ENCODE results near the gene ACER2. TPM values are rescaled to one million over a fixed set of nuclear protein-coding genes. Genes with fewer than 3 reads are reported as not detected.
"Not testable (repeated sequence)": the region's sequence is repeated elsewhere in the genome, so short reads cannot be mapped to it uniquely, and the experiment has no call there.

The ACER2 gene
- total RNA-seq, 4 donors from 2014 or later: 1.7 to 4.8 (median 2.4) TPM

- H3K4me1 ChIP-seq: peaks cover 10% of the 10 kb centered on the region in 2 donors
- H3K36me3 ChIP-seq: no peaks in the 10 kb centered on the region
- DNase-seq (peak; percentile 32 to 63), ATAC-seq (peak; percentile 75 to 80)
- no peak overlapping the region for H3K4me3 ChIP-seq
- no peaks in the 10 kb centered on the region for H3K9me3 ChIP-seq
- intact Hi-C loops (cut with DNase I; ENCODE audit: low total_unique reads): no loop called here
- H3K27me3 ChIP-seq: no peaks in the 10 kb centered on the region
- in situ Hi-C loops (cut with MboI; ENCODE audit: low sequenced_read_pairs in 4 of 4): no loop called here
- TF ChIP-seq POLR2A (IDR thresholded peaks at IDR 0.05): peak in 1 of 2 donors; percentile 14
- TF ChIP-seq, protein P1, sequence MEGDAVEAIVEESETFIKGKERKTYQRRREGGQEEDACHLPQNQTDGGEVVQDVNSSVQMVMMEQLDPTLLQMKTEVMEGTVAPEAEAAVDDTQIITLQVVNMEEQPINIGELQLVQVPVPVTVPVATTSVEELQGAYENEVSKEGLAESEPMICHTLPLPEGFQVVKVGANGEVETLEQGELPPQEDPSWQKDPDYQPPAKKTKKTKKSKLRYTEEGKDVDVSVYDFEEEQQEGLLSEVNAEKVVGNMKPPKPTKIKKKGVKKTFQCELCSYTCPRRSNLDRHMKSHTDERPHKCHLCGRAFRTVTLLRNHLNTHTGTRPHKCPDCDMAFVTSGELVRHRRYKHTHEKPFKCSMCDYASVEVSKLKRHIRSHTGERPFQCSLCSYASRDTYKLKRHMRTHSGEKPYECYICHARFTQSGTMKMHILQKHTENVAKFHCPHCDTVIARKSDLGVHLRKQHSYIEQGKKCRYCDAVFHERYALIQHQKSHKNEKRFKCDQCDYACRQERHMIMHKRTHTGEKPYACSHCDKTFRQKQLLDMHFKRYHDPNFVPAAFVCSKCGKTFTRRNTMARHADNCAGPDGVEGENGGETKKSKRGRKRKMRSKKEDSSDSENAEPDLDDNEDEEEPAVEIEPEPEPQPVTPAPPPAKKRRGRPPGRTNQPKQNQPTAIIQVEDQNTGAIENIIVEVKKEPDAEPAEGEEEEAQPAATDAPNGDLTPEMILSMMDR (IDR thresholded peaks at IDR 0.05 in 4 of 5, conservative IDR thresholded peaks at IDR 0.05 in 1 of 5): no peak
- peak overlapping the region; percentile 51 to 74 (median 65) for H3K27ac ChIP-seq
Measured at GRCh38 chr9:19431361-19432171, 22.8 kb downstream of the ACER2 start.

DNA sequence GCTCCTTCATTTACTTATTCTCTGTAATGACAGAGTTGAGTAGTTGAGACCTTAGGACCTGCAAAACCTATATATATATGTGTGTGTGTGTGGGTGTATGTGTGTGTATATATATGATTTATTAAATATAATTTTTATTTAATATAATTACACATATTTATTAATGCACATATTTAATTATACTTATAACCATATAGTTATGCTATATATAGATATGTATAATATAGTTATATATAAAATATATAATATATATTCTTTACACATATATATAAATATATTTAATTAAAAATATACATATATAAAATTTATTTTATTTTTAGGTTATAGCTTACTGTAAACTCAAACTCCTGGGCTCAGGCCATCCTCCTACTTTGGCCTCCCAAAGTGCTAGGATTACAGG is 23.7 kb downstream of the ACER2 start:
- ATAC-seq (no peak), DNase-seq (no peak)
- H3K9me3 ChIP-seq: no peaks in the 10 kb centered on the region
- H3K27ac ChIP-seq: peak overlapping the region; percentile 51 to 74 (median 65)
- H3K4me3 ChIP-seq: no peak overlapping the region
- H3K27me3 ChIP-seq: no peaks in the 10 kb centered on the region
- no peaks in the 10 kb centered on the region for H3K36me3 ChIP-seq
- in situ Hi-C loops (cut with MboI; ENCODE audit: low sequenced_read_pairs in 4 of 4) (no loop called here), intact Hi-C loops (cut with DNase I; ENCODE audit: low total_unique reads) (no loop called here)
- TF ChIP-seq, protein P1 (IDR thresholded peaks at IDR 0.05 in 4 of 5, conservative IDR thresholded peaks at IDR 0.05 in 1 of 5): no peak
- no peak for TF ChIP-seq POLR2A (IDR thresholded peaks at IDR 0.05)
- H3K4me1 ChIP-seq: peaks cover 10% of the 10 kb centered on the region in 2 donors

GRCh38 chr9:19433729-19434128 is 24.9 kb downstream of the ACER2 start:
- ATAC-seq; DNase-seq; intact Hi-C loops (cut with DNase I; ENCODE audit: low total_unique reads); H3K9me3 ChIP-seq; in situ Hi-C loops (cut with MboI; ENCODE audit: low sequenced_read_pairs in 4 of 4); H3K27me3 ChIP-seq; H3K4me1 ChIP-seq; H3K36me3 ChIP-seq; H3K27ac ChIP-seq; H3K4me3 ChIP-seq: not testable (repeated sequence)

DNA sequence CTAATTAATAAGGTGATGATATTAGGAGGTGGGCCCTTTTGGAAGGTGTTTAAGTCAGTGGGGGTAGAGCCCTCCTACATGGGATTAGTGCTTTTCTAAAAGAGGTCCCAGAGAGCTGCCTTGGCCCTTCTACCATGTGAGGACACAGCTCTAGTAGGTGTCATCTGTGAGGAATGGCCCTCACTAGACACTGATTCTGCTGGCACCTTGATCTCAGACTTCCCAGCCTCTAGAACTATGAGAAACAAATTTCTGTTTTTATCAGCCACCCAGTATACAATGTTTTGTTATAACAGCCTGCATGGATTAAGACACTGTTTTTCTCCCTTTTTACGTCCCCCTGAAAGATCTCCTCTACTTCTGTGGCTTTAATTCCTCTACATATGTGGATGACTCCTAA is 31.6 kb downstream of the ACER2 start:
- H3K4me1 ChIP-seq: no peaks in the 10 kb centered on the region
- ATAC-seq (no peak), DNase-seq (no peak)
- no peaks in the 10 kb centered on the region for H3K36me3 ChIP-seq
- in situ Hi-C loops (cut with MboI; ENCODE audit: low sequenced_read_pairs in 4 of 4) (no loop called here), intact Hi-C loops (cut with DNase I; ENCODE audit: low total_unique reads) (loop anchor here (10.0 kb wide), 1 partner anchor 64 kb away; no protein-coding TSS in a partner anchor)
- H3K27ac ChIP-seq: no peak overlapping the region
- no peaks in the 10 kb centered on the region for H3K9me3 ChIP-seq
- no peak overlapping the region for H3K4me3 ChIP-seq
- no peaks in the 10 kb centered on the region for H3K27me3 ChIP-seq
- TF ChIP-seq, protein P1 (IDR thresholded peaks at IDR 0.05 in 4 of 5, conservative IDR thresholded peaks at IDR 0.05 in 1 of 5): no peak
- no peak for TF ChIP-seq POLR2A (IDR thresholded peaks at IDR 0.05)

DNA sequence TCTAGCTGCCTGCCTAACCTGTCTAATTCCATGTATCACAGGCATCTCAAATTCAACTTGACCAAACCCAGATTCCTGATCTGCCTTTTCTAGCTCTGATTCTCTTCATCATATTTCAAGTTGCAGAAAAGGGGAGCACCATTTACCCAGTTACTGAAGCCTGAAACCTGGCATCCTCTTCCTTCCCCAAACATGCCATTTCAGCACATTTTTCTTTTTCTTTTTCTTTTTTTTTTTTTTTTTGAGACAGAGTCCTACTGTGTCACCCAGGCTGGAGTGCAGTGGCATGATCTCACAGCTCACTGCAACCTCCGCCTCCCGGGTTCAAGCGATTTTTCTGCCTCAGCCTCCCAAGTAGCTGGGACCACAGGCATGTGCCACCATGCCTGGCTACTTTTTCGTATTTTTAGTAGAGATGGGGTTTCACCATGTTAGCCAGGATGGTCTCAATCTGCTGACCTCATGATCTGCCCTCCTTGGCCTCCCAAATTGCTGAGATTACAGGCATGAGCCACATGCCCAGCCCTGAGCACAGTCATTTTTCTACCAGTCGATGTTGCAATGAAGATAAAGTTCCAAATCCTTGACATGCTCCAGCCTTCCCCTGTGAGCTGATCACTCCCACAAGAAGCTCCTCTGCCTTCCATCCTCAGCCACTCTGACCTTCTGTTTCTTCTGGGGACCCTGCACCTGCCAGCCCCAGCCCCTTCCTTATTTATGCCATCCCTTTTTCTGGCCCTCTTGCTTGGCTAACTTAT is 32.2 kb downstream of the ACER2 start:
- ATAC-seq (no peak), DNase-seq (no peak)
- no peaks in the 10 kb centered on the region for H3K9me3 ChIP-seq
- no peak overlapping the region for H3K4me3 ChIP-seq
- no peaks in the 10 kb centered on the region for H3K27me3 ChIP-seq
- H3K27ac ChIP-seq: peak overlapping the region in 1 of 4 donors; percentile 36
- intact Hi-C loops (cut with DNase I; ENCODE audit: low total_unique reads) (loop anchor here (10.0 kb wide), 1 partner anchor 64 kb away; no protein-coding TSS in a partner anchor), in situ Hi-C loops (cut with MboI; ENCODE audit: low sequenced_read_pairs in 4 of 4) (no loop called here)
- no peaks in the 10 kb centered on the region for H3K36me3 ChIP-seq
- no peak for TF ChIP-seq POLR2A (IDR thresholded peaks at IDR 0.05)
- TF ChIP-seq, protein P1 (IDR thresholded peaks at IDR 0.05 in 4 of 5, conservative IDR thresholded peaks at IDR 0.05 in 1 of 5): no peak
- H3K4me1 ChIP-seq: no peaks in the 10 kb centered on the region

All from gastrocnemius medialis (tissue), 4 donors.